Activated CD4-positive, CD25-positive, alpha-beta regulatory T cell treated with anti-CD3 and anti-CD28 coated beads, Interleukin-2, amount 50 U/mL, for 72 hours (primary cell): ENCODE results near the gene CFAP157.

ENCODE experiments used
- DNase-seq: peaks from one replicate; pipeline ENCODE4 v3.0.0; 2021

The CFAP157 gene

GRCh38 chr9:127716412-127716811 is 9.6 kb downstream of the CFAP157 start:
- no peak for DNase-seq

- DNase-seq: no peak
Observed at GRCh38 chr9:127717766-127718165, 11.0 kb downstream of the CFAP157 start.

DNA sequence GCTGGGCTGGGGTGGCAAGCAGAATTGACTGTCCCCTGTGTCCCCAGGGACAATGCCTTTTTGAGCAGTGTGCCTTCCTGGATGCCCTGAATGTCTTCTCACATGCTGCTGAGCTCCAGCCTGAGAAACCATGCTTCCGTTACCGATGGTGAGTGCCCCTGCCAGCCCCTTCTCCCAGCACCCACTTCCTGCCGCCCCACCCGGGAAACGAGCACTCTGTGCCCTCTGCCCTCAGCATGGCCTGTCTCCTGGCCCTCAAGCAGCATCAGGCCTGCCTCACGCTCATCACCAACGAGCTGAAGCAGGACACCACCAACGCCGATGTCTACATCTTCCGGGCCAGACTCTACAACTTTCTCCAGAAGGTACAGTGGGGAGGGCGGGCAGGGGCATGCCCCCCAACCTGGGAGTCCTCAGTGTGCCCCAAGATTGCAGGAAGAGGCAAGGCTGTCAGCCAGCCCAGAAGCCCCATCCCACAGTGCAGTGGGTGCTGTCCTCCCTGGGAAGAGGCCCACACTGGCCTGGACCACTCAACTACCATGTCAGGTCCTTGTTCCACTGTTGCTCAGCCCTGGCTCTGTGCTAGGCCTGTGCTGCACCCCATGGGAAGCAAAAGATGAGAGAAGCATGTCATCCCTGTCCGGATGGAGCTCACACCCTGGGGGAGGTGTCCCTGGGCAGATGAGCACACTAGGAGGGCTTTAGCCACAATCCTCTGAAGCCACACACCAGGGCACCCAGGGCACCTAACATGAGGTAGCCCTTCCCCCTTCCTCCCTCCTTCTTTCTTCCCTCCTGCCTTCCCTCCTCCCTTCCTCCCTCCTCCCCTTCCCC is 13.5 kb downstream of the CFAP157 start:
- DNase-seq: no peak

DNA sequence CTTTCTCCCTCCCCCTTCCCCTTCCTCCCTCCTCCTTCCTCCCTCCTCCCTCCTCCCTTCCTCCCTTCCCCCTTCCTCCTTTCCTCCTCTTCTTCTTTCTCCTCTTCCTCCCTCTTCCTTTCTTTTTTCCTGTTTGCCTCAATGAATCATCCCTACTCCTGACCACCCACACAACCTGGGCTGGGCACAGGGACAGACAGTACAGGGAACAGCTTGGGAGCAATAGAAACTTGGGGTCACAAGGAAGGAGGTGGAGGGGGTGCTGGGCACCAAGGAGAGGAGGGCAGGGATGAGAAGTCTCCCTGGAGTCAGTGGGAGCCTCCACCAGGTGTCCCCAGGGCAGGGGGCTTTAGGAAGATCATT is 14.1 kb downstream of the CFAP157 start:
- no peak for DNase-seq

GRCh38 chr9:127721391-127721821 is 14.6 kb downstream of the CFAP157 start:
- DNase-seq: no peak

DNA sequence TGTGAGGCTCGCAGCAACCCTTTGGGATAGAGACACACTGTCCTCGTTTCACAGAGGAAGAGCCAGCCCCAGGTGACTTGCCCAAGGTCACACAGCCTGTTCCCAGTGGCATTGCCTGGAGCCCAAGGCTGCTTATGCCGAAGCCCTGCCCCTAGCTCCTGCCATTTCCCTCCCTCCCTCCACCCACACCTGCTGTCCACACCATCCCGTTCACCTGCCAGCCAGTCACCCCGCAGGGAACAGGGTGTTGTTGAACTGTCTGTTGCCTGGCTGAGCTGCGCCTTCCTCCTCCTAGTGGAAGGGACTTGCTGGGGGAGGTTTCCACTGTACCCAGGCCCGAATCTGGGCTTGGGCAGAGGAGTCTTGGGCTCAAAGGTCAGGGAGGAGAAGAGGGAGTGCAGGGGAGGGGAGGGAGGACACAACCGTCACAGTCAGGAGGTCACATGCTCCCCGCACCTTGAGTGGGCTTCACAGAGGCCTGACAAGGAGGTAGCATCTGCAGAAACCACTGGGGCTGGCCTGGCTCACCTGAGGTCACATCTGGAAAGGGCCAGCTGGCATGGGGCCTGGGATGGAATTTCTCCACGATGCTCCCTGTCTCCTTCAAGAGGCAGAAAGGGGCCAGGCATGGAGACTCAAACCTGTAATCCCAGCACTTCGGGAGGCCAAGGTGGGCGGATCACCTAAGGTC is 15.4 kb downstream of the CFAP157 start:
- DNase-seq: no peak

DNA sequence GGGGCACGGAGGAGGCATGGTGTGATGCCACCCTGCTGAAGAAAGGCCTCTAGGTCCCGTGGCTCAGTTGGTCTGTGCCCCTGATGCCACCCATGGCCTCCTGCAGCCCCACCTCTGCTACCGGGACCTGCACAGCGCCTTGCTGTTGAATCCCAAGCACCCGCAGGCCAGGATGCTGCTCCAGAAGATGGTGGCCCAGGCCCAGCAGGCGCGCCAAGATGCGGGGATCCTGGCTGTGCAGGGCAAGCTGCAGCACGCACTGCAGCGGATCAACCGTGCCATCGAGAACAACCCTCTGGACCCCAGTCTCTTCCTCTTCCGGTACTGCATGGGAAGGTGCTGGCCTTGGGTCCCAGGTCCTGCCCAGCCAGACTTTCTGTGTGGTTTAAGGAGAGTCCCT is 16.2 kb downstream of the CFAP157 start:
- no peak for DNase-seq

- DNase-seq: no peak
Observed at GRCh38 chr9:127723444-127723843, 16.7 kb downstream of the CFAP157 start.

DNA sequence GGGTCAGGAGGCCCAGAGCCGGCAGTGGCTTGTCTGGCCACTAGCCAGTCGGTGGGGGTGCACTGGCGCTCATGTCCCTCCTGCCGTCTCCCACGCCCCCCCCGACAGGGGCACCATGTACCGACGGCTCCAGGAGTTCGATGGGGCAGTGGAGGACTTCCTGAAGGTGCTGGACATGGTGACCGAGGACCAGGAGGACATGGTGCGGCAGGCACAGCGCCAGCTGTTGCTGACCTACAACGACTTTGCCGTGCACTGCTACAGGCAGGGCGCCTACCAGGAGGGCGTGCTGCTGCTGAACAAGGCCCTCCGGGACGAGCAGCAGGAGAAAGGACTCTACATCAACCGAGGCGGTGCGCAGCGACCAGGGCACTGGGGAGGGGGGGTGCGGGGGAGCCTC is 17.2 kb downstream of the CFAP157 start:
- DNase-seq: no peak

DNA sequence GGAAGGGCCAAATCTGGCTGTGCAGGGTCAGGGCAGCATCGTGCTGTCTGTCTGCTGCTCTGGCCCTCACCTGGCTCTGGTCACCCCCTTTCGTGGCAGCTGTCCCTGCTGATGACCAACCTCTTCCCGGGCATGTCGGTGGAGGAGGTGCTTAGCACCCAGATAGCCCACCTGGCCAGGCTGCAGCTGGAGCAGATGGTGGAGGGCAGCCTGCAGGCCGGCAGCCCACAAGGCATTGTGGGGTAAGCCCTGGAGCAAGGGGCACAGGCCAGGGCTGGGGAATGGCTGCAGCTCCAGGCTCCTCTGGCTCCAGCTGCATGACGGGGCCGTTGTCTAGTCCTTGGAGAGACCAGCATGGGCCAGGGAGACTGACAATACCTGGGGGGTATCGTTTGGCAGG is 20.1 kb downstream of the CFAP157 start:
- no peak for DNase-seq

DNA sequence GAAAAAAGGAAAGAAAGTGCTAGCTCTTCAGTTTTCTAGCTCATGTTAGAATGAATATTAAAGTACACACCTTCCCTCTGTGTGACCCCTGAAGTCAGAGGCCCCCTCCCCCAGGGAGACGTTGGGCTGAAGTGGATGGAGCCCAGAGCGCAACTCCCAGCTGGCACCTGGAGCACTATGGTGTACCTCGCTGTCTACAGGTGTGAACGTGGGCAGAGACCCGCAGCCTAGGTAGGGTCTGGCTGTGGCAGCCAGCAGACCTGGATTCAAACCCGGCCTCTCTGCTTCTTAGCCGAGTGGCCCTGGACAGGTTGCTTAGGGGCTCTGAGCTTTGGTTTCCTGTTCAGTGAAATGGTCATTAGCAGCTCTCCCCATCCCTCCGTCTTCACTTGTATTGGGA is 22.0 kb downstream of the CFAP157 start:
- no peak for DNase-seq

- DNase-seq: no peak
Observed at GRCh38 chr9:127729522-127730256, 22.9 kb downstream of the CFAP157 start.

- DNase-seq: no peak
Observed at GRCh38 chr9:127730262-127730661, 23.5 kb downstream of the CFAP157 start.

DNA sequence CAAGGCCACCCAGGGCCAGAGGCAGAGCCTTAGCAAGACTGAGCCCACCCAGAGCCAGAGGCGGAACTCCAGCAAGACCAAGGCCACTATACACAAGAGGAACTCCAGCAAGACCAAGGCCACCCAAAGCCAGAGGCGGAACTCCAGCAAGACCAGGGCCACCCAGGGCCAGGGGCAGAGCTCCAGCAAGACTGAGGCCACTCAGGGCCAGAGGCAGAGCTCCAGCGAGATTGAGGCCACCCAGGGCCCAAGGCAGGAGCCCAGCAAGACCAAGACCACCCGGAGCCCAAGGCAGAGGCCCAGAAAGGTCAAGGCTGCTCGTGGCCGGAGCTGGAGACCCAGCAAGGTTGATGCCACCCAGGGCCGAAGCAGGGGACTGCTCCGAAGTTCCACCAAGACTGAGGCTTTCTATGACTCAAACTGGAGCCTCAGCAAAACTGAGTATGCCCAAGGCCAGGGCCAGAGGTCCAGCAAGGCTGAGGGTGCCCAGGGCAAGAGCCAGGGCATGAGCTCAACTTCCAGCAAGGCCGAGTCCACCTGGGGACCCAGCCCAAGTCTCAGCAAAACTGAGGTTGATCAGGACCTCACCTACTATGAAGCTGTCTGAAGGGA is 24.1 kb downstream of the CFAP157 start:
- no peak for DNase-seq

GRCh38 chr9:127731938-127732337 is 25.1 kb downstream of the CFAP157 start:
- no peak for DNase-seq

GRCh38 chr9:127732444-127732843 is 25.7 kb downstream of the CFAP157 start:
- DNase-seq: no peak

DNA sequence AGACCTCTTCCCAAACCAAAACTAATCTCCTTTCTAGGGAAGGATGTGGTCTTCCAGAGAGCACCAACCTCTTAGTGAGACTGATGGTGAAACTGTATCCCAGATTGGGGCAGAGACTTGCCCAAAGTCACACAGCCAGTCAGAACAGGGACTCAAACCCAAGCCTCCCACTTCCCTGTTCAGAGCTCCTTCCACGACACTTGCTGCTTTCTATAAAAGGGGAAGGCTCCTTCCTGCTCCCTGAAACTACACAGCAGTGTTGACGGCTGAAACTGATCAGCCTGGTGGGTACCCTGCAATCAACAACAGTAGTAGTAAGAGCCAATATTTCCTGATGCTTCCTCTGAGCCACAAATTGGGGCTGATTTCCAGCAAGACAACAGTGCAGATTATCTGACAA is 26.8 kb downstream of the CFAP157 start:
- no peak for DNase-seq

- DNase-seq: no peak
Observed at GRCh38 chr9:127734247-127734746, 27.5 kb downstream of the CFAP157 start.

DNA sequence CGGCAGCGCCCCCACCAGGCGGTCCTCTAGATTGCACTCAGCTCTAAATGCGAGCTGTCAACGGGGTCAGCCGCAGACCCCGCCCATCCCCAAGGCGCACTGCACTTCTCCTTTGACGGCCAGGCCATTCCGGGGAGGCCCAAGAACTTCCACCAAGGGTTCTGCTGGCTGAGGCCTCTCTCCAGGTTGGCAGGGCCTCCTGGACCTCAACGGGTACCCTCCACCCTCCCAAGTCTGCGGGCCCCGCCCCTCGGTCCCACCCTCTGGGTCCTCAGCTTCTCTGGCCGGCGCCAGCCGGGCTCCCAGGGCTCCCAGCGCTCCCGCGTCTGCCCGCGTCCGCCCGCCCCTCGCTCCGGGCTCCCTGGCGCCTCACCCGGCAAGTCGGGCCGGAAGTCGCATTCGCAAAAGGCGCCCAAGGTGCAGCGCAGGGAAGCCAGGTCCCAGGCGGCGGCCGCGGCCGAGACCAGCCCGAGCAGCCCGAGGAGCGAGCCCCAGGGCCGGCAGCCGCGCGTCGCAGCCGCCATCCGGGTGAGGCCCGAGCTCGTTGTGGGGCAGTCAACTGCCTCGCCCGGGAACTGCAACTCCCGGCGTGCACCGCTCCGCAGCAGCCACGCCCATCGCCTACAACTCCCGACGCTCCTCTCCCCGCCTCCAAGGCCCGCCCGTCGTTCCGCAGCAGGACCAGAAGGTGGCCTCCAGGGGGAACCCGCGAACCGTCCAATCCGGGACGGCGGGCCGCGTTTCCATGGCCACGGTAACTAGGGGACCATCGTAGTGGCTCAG is 28.1 kb downstream of the CFAP157 start, which contains the start of gene TOR2A:
TSS of gene TOR2A (minus strand) at position 548 of the 783 bp plus-strand sequence. CDS start at position 524, 24 bp downstream.
- peak; percentile 99 for DNase-seq

DNA sequence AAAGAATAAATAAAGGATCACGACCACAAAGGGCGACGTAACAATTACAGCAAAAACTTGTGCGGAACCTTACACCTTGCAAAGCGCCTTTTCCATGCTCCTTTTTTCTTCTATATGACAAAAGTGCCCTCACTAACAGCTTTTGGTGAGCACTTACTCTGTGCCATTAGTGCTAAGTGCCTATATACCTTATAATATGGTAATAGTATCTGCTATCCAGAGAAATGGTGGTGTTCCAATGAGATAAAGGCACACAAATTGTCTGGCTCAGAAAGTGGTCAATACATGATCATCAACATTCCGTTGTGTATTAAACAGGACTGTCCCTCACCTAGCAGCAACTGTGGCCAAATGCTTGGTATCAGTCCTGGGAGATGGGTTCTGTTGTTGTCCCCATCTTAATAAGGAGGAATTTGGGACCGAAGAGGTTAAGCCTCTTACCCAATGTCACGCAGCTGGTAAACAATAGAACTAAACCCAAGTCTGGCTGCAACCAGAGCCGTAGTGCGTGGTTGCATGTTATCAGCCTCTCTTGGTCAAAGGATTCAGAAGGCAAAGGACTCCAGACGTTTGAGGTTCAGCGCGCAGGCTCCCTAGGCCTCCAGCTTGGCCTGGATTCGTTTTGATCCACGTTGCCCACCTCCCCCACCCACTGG is 28.9 kb downstream of the CFAP157 start:
- no peak for DNase-seq

GRCh38 chr9:127738666-127739065 is 31.9 kb downstream of the CFAP157 start:
- no peak for DNase-seq
